NCI-H2227 treated with DMSO at 0.1 percent for 48 hours (cell line): ENCODE results near the gene NPNT.

Source experiments
- DNase-seq: peaks from one replicate; lab custom pipeline; 2025; lab: John Stamatoyannopoulos, UW

The NPNT gene

DNA sequence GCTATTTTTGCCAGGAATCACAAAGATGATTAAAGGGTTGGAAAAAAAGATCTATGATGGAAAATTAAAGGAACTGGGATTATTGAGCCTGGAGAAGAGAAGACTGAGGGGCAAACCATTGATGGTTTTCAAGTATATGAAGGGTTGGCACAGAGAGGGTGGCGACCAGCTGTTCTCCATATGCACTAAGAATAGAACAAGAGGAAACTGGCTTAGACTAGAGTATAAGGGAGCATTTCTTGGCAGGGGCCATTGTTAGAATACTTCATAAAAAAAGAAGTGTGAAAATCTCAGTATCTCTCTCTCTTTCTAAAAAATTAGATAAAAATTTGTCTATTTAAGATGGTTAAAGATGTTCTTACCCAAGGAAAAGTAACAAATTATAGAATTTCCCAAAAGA, 75.1 kb downstream of the NPNT start:
- no peak for DNase-seq

GRCh38 chr4:105971036-105971435, 75.8 kb downstream of the NPNT start:
- no peak for DNase-seq

DNA sequence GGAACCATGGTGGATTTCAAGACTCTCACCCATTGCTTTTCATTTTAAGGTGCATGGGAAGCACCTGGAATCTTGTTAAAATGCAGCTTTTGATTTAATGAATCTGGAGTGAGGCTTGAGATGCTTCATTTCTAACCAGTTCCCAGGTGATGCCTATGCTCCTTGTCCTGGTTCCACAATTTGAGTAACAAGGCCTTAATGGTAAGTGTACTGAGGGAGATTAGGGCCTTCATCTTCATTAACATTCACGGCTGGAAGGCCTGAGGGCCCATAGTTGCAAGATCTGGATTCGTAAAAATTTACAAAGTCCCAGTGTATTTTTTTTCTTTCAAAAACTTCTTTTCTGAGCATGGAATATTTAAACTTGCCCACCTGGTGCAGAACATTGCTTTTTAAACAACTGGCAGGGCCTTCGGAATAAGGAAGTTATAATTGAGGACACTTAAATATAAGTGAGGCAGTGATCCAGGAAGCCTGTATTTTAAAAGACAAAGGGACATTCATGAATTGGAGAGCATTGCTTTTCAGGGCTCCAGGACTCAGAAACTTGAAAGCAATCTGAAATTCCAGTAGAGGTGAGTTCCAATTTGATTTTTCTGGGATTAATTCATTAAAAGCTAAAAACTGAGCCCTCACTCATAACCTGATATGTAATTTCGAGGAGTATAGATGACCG, 77.8 kb downstream of the NPNT start:
- DNase-seq, result no peak

DNA sequence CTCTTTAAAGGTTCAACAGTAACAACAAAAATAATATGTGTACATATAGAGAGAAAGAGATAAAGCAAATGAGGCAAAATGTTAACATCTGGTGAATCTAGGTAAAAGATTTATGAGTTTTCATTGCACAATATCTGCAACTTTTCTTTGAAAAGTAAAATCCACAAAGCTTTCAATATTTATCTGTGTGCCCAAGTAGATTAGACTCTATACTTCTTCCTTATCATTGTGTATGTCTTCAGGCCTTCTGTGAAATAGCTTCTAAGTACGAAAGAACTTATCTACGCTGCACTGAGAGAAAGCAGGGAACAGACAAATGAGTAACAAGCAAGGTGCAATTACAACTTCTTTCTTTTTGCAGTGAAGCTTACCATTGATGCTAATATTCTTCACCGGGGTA, 81.6 kb downstream of the NPNT start:
- DNase-seq, result no peak

GRCh38 chr4:105978684-105979296, 83.5 kb downstream of the NPNT start:
- no peak for DNase-seq

GRCh38 chr4:105979506-105979905, 84.2 kb downstream of the NPNT start:
- DNase-seq, result no peak

DNA sequence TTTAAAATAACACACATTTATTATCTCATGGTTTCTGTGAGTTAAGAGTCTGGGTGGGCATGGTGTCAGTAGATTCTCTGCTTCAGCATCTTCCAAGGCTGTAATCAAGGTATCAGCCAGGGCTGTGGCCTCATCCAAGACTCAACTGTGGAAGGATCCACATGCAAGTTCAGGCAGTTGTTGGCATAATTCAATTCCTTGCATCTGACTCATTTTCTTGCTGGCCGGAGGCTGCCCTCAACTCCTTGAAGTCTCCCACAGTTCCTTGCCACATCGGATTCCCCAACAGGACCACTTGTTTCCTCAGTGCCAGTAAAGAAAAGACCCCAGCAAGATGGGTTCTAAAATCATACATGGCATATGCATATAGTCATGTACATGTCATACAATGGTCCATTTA, 93.4 kb downstream of the NPNT start:
- no peak for DNase-seq

DNA sequence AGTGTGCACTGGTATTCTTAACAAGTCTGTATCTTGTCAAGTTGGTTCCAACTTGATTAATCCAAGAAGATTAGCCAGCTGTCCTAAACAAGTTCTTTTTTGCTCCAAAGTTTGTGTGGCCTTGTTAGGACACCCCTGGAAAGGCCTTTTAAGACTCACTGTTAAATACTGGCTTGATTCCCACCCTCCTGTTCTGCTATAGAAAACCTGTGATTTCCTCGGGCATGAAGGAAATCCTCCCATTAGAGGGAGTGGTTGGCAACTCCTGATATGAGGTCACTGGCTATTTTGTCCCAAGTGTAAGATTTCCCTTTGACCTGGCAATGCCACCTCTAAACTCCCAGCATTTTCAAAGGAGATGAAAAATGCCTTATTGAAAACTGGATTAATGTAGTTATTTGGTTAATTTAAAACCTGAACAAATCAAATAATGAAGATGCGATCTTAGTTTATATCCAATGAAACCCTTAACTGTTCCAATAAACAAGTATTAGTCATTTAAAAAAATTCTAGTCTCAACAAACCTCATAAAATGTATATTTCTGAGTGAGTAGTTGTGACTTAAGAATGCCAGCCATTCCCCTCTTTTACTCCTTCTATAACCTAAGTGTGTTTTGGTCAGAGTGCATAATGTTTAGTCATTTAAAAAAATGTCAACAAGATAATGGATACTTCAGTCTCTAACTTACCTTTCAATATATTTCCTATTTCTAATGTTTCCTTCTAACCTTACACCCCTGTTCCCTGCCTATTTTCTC, 94.4 kb downstream of the NPNT start:
- DNase-seq, result no peak

- no peak for DNase-seq
Observed at GRCh38 chr4:105990933-105991332, 95.7 kb downstream of the NPNT start.

- DNase-seq, result no peak
Observed at GRCh38 chr4:105991726-105992125, 96.5 kb downstream of the NPNT start.

DNA sequence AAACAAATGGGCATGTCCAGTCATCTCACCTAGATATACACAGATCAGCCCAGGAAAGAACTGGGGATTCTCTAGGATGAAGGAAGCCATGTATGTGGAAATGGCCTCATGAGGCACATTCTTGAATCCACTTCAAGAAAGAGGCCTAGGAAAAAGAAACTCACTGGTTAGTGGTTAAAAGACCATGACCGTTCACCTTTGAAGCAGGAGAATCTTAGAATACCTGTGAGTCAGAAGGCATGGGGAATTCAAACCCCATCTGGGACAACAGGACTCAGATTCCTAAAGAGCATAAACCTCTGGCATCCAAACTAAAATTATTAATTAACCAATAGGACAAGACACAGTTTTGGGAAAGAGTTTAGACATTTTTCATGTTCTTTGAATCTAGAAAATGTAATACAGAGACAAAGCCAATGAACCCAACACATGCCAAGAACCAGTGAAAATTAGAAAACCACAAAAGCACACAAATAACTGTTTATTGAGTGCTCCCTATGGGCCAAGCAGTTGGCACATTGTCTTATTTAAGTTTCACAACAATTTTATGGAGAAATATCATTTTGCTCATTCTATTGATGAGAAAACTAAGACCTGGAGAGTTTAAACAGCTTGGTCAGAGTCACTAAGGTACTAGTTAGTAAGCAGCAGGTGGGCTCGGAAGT, 97.5 kb downstream of the NPNT start:
- no peak for DNase-seq

GRCh38 chr4:105994061-105994460, 98.8 kb downstream of the NPNT start:
- DNase-seq, result no peak

- DNase-seq, result no peak
Observed at GRCh38 chr4:105994841-105995501, 99.7 kb downstream of the NPNT start.

DNA sequence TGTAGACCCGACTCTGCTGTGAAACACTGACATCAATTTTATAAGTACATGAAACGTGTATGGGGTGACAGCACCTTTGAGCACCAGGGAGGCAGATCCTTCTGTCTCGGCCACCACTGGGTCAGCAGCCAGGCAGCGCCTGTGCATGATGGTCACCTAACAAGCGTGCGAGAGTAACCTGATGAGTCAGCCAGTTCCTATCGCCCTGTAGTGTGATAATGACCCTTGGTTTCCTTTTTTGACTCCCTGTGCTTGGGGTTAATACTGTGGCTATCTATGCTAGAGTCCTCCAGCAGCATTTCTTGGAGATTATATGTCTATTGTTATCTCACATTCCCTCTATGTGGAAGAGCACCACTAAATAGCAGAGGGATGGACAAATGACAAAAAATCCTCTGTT, 101.6 kb downstream of the NPNT start:
- no peak for DNase-seq

DNA sequence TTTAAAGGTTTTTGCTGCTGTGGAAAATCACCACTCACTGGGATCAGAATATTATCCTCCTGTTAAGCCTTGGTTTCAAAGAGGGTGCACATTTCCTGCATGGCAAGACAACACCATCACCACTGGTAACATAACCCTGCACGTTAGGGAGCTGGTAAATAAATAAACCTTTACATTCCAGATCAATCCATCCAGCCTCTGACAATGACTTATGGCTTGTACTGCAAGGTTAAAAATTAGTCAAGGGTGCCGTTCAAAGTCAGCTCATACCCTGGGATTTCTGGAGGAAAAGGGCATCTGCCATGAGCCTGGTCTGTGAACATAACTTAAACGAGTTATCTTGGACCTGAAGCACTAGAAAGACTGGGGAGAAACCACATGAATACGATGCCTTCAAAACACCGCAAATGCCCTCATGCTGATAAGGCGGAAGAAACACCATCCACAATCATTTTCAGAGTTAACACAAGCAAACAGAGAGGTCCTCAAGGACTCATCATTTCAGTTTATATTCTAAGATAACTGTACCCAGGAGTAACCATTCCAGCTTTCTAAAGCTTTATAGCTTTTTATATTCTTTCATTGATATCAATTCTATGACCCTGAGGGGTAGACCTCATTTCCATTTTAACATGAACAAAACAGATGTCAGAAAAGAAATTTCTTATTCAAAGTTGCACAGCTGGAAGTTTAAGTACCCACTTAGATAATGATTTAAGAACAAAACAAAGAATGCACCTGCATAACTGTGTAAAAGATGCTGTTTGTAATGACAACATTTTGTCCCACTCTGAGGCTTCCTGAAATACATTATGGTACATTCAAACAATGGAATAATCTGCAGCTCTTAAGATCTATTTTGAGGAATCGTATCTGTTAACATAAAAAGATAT, 103.1 kb downstream of the NPNT start:
- DNase-seq, result no peak

GRCh38 chr4:106002994-106003393, 107.7 kb downstream of the NPNT start:
- DNase-seq, result no peak

DNA sequence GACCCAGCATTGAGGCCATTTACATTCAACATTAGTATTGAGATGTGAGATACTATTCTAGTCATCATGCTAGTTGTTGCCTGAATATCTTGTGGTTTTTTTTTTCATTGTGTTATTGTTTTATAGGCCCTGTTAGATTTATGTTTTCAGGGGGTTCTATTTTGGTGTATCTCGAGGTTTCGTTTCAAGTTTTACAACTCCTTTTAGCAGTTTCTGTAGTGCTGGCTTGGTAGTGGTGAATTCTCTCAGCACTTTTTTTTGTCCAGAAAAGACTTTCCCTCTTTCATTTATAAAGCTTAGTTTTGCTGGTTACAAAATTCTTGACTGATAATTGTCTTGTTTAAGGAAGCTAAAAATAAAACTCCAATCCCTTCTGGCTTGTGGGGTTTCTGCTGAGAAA, 115.5 kb downstream of the NPNT start:
- DNase-seq, result no peak

- DNase-seq, result no peak
Observed at GRCh38 chr4:106011387-106011786, 116.1 kb downstream of the NPNT start.

GRCh38 chr4:106017975-106018374, 122.7 kb downstream of the NPNT start:
- no peak for DNase-seq

DNA sequence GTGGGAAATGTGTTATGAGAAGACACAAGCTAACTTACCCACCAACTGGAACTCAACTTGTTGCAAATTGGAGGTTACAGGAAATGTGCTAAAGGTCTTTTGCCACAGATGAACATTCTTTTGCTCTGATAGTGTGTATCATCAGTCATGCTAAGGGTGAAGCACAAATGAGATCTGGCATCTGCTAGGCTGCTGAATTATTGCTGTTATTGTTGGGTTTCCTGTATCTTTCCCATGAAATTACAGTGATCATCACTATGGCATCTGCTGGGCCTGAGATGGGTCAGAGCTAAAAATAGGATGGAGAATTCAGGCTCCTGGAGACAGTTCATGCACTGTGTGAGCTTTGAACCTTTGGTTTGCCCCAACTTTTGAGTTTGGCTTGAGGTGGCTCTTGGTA, 124.5 kb downstream of the NPNT start:
- DNase-seq, result no peak
